Esophagus mucosa (tissue), 1 donor: Measurements from ENCODE around the gene CHRNA3. TPM values are rescaled to one million over a fixed set of nuclear protein-coding genes. Genes with fewer than 3 reads are reported as not detected.

Experiments used
- ATAC-seq: fragments of 200-7000 bp; cut with Tn5 transposase; one replicate; pipeline ENCODE4 v1.9.1; 2020
- total RNA-seq: library from RNA; stranded (reverse); gene quantifications from one replicate; pipeline ENCODE4 v1.2.4, GENCODE V29; 2023
- donor health status: DM: yes; HTN: yes; CAD: no.

Gene CHRNA3
- total RNA-seq, 1 donor from 2014 or later = 0.20 TPM

DNA sequence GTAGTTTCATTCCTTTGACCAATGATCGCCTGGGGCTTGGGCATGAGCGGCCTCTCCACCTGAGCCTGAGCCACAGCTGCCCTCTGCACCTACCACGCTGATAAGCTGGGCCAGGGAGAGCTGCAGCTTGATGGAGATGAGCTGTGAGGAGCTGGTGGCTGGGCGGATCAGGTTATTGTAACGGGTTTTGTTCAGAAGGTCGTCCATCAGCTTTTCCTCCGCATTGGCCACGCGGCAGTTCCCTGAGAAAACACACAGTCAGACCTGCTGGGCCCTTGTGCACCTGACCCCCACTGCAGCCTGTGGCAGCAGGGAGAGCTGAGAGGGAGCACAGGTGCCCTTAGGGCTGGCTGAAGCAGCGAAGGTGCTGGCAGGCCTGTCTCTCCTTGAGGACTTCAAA lies 14.6 kb upstream of the CHRNA3 start:
- no peak for ATAC-seq

- no peak for ATAC-seq
Observed at GRCh38 chr15:78634210-78635145, 13.7 kb upstream of the CHRNA3 start.

DNA sequence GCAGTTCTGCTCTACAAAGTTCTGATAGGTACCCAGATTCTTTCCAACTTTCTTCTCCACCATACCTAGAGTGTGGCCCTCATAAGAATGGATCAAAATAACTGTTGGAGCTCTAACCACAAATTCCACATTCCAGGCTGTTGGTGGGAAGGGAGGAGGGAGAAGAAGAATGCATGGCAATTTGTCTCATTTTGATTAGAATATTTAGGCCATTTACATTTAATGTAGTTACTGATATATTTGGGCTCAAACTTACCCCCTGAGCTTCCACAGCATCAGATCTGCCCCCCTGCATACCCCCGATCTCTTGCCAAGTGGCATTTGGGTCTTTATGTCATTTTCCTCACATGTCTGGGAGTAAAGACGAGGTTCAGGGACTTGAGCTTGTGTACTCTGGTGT lies 12.6 kb upstream of the CHRNA3 start:
- no peak for ATAC-seq

GRCh38 chr15:78630886-78631633 lies 10.3 kb upstream of the CHRNA3 start:
- ATAC-seq = no peak

- no peak for ATAC-seq
Observed at GRCh38 chr15:78629716-78630065, 8.9 kb upstream of the CHRNA3 start.

GRCh38 chr15:78629031-78629715 lies 8.4 kb upstream of the CHRNA3 start:
- no peak for ATAC-seq

DNA sequence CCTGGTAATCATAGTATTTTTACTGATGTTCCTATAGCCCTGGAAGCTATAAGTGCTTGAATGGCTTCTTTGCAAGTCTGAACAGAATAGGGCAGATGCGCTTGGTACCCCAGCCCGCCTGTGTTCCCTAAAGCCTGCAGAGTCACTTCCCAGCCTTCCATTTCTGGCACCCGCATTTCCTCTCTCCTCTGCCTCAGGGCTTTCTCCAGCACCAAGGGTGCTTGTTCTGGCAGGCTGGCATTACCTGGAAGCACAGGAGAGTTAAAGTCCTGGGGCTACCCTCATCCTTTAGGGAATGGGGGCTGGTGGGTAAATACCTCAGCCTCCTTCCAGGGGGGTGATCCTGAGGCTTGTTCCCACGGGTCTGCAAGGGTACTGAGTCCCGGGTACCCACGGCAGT lies 7.4 kb upstream of the CHRNA3 start:
- ATAC-seq = no peak

DNA sequence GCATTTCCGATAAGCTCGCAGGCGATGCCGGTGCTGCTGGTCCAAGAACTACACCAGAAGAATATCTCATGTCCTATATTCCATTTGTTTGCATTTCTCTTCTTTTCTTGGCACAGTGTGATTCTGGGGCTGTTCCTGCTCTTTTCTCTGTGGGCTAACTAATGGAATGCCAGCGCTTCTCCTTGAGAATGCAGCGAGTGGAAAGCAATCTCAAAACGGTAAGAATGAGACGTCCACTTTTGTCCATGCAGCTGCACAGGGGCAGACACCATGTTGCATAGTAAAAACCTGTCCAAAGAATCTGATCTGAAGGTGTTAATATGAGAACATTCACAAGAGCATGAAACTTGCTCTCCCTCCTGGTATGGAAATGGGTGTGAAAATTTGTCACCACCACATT lies 6.6 kb upstream of the CHRNA3 start:
- no peak for ATAC-seq

GRCh38 chr15:78626381-78626995 lies 5.7 kb upstream of the CHRNA3 start:
- ATAC-seq = no peak

DNA sequence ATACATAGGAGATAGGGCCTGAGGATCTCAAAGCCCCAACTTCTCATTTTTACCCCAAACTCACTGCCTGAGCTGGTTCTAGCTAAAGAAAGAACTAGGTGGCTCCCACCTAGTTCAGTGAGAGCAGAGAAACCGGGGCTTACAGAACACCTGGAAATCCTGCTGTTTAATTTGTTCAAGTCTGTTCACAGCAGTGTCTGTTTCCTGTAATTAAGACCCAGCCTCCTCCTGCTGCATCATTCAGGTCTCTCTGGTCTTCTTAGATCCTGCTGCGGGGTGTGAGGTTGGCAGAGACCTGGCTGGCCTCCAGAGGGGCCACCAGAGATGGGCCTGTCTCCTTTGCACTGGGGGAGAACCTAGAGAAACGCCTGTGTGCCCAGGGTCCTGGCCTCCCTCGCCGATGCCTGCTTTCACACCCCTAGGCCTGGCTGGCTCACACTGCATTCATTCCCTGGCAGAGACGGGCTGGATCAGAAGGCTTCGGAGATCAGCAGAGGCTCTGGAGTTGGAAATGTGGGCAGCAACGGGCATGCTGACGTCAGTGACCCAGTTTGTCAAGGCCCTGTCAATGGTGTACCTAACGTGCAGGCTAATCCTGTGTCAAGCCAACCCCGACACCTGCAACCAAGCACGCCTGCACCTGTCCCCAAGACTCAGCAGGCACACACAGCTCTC lies 4.9 kb upstream of the CHRNA3 start:
- ATAC-seq = peak; percentile 82

- ATAC-seq = no peak
Observed at GRCh38 chr15:78624651-78625590, 4.1 kb upstream of the CHRNA3 start.

- ATAC-seq = no peak
Observed at GRCh38 chr15:78623786-78624497, 3.1 kb upstream of the CHRNA3 start.

DNA sequence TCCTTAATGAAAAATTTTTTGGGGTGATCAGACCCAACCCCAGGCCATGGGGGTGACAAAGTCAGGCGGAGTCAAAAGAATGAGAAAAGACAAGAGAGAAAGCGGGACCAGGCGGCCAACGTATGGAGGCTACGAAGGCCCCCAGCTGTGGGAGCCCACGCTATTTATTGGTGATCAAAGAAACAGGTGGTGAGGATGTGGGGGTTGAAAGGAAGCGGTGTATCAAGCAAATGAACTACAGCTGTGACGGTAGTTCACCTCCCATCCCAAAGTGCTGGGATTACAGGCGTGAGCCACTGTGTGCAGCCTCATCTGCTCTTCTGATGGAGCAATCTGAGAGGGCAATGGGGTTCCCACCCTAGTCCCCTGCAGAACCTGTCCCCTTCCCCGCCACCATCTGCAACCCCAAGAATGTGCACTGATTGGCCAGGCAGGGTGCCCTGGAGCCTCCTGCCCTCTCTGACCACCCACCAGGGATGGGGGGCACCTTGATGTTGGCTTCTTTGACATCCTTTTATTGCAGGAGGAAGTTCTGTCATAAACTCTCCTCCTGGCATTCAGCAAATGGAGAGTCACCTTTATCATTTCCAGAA lies 1.1 kb upstream of the CHRNA3 start:
- no peak for ATAC-seq

GRCh38 chr15:78620021-78620526 lies 722 bp downstream of the CHRNA3 start:
- no peak for ATAC-seq

DNA sequence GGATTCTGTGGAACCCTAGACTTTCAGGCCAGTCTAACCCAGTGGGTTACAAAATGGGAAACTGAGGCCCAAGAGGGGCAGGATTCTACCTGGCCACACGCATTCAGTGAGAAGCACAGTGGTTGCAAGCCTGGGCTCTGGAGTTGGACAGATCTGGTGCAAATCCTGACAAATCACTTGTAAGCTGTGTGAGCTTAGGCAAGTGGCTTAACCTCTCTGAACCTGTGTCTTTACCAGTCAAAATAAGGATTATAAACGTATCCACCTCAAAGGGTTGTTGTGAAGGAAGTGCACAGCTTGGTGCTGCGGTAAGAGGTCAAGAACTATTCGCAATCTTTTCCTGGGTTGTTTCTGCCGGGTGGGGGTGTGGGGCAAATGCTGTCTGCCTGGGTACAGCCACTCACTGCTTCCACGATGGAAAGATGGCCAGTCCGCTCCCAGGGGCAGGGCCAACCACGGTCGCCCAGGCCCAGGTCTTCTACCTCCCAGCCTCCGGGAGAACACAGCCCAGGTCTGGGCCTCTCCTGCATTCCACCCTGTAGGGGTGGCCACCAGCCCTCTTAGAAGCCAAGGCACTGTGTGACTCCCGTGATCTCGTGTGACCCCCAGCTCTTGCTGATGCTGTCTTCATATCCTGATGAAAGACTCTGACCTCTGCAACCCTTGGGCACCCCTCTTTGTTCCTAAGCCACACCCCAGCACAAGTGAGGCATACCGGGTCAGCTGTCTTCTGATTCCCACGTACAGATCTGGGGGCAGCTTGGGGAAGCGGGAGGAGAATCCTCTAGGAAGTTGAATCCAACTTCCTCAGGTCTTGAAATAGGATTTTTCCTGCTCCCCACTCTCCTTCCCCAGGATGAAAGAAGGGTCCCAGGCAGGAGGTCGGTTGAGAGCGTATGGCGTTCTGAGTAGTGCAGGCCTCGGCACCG lies 1.5 kb downstream of the CHRNA3 start:
- peak; percentile 10 for ATAC-seq

GRCh38 chr15:78618490-78618934 lies 2.3 kb downstream of the CHRNA3 start:
- ATAC-seq = peak; percentile 68

GRCh38 chr15:78618064-78618463 lies 2.7 kb downstream of the CHRNA3 start:
- ATAC-seq = no peak

GRCh38 chr15:78617516-78617915 lies 3.3 kb downstream of the CHRNA3 start:
- ATAC-seq = no peak
